Stimulated activated naive CD8-positive, alpha-beta T cell treated with anti-CD3 and anti-CD28 coated beads, Interleukin-15, amount 100 ng/mL, for 72 hours (primary cell): ENCODE results near the gene HOXC11.

Experiments
- ATAC-seq: fragments of 150-1000 bp; cut with Tn5 transposase; 2 replicates; pipeline ENCODE4 v1.10.0; 2021; ENCODE audit warnings: mild to moderate bottlenecking, moderate library complexity
- DNase-seq, 2 donors: peaks; one replicate each; pipeline ENCODE4 v3.0.0; 2021 to 2022
- H3K27ac Mint-ChIP-seq, 2 donors: one replicate each; pipeline ENCODE4 v1.8.0; 2022; ENCODE audit warnings: mild to moderate bottlenecking in 2 of 2, mixed read lengths in 2 of 2, moderate library complexity in 2 of 2
- H3K27me3 Mint-ChIP-seq: one replicate; pipeline ENCODE4 v1.8.0; 2022; ENCODE audit warnings: mixed read lengths
- H3K4me1 Mint-ChIP-seq: one replicate; pipeline ENCODE4 v1.8.0; 2022; ENCODE audit warnings: mild to moderate bottlenecking, mixed read lengths
- H3K4me3 Mint-ChIP-seq, 2 donors: one replicate each; pipeline ENCODE4 v1.8.0; 2022; ENCODE audit warnings: mild to moderate bottlenecking in 2 of 2, mixed read lengths in 2 of 2, moderate library complexity in 1 of 2
- H3K9me3 Mint-ChIP-seq, 2 donors: one replicate each; pipeline ENCODE4 v1.8.0; 2022; ENCODE audit warnings: mixed read lengths in 2 of 2

HOXC11 gene

GRCh38 chr12:53981634-53982565 lies 9.0 kb downstream of the HOXC11 start:
- Mint-ChIP-seq H3K4me3 (no peak overlapping the region), H3K27me3 (peaks cover 100% of the 10 kb centered on the region), H3K4me1 (peaks cover 43% of the 10 kb centered on the region), H3K27ac (no peak overlapping the region), H3K9me3 (no peaks in the 10 kb centered on the region)
- ATAC-seq, result no peak
- no peak for DNase-seq

- H3K9me3 Mint-ChIP-seq, result no peaks in the 10 kb centered on the region
- H3K4me1 Mint-ChIP-seq, result peaks cover 46% of the 10 kb centered on the region
- H3K27me3 Mint-ChIP-seq, result peaks cover 100% of the 10 kb centered on the region
- peak overlapping the region in 1 of 2 donors; percentile 29 for H3K27ac Mint-ChIP-seq
- no peak overlapping the region for H3K4me3 Mint-ChIP-seq
- ATAC-seq (no peak), DNase-seq (no peak)
These were observed 10.0 kb downstream of the HOXC11 start for GRCh38 chr12:53982648-53983567.

- H3K4me1 Mint-ChIP-seq, result peaks cover 52% of the 10 kb centered on the region
- H3K27ac Mint-ChIP-seq, result peak overlapping the region in 1 of 2 donors; percentile 29
- H3K27me3 Mint-ChIP-seq, result peaks cover 100% of the 10 kb centered on the region
- no peak overlapping the region for H3K4me3 Mint-ChIP-seq
- ATAC-seq, result no peak
- no peaks in the 10 kb centered on the region for H3K9me3 Mint-ChIP-seq
- DNase-seq, result no peak
These were observed 10.6 kb downstream of the HOXC11 start for GRCh38 chr12:53983568-53983949.

GRCh38 chr12:53983950-53984572 lies 11.1 kb downstream of the HOXC11 start:
- no peak for ATAC-seq
- Mint-ChIP-seq H3K4me1 (peaks cover 57% of the 10 kb centered on the region), H3K27me3 (peaks cover 100% of the 10 kb centered on the region), H3K27ac (peak overlapping the region in 1 of 2 donors; percentile 29), H3K4me3 (no peak overlapping the region), H3K9me3 (no peaks in the 10 kb centered on the region)
- no peak for DNase-seq

GRCh38 chr12:53984901-53985691 lies 12.2 kb downstream of the HOXC11 start, which contains the start of gene HOXC10:
TSS of gene HOXC10 (plus strand) at chr12:53985146. CDS start at chr12:53985260, 114 bp downstream.
- no peaks in the 10 kb centered on the region for H3K9me3 Mint-ChIP-seq

GRCh38 chr12:53985692-53985993 lies 12.7 kb downstream of the HOXC11 start:
- Mint-ChIP-seq H3K27me3 (peaks cover 100% of the 10 kb centered on the region), H3K9me3 (no peaks in the 10 kb centered on the region), H3K4me1 (peaks cover 66% of the 10 kb centered on the region), H3K4me3 (peak overlapping the region; percentile 67 to 79), H3K27ac (no peak overlapping the region)
- DNase-seq, result no peak
- ATAC-seq, result no peak

More at GRCh38 chr12:53984901-53985691, 12.2 kb downstream of the HOXC11 start, which contains the start of gene HOXC10:
- H3K27ac Mint-ChIP-seq, result no peak within 1 kb of the TSS
- H3K4me3 Mint-ChIP-seq, result peak within 1 kb of the TSS; percentile 67 to 79
- peaks cover 66% of the 10 kb centered on the region for H3K4me1 Mint-ChIP-seq
- DNase-seq (peak; percentile 86 to 89), ATAC-seq (peak; percentile 75)
- peaks cover 100% of the 10 kb centered on the region for H3K27me3 Mint-ChIP-seq

GRCh38 chr12:53985994-53986685 lies 13.2 kb downstream of the HOXC11 start:
- Mint-ChIP-seq H3K27ac (peak overlapping the region in 1 of 2 donors; percentile 68), H3K4me3 (peak overlapping the region; percentile 67 to 79), H3K27me3 (peaks cover 100% of the 10 kb centered on the region), H3K4me1 (peaks cover 67% of the 10 kb centered on the region), H3K9me3 (no peaks in the 10 kb centered on the region)
- DNase-seq (peak in 1 of 2 donors; percentile 28), ATAC-seq (peak; percentile 52)

- H3K4me3 Mint-ChIP-seq, result no peak overlapping the region
- H3K27ac Mint-ChIP-seq, result no peak overlapping the region
- ATAC-seq, result no peak
- no peak for DNase-seq
- H3K27me3 Mint-ChIP-seq, result peaks cover 100% of the 10 kb centered on the region
- H3K4me1 Mint-ChIP-seq, result peaks cover 71% of the 10 kb centered on the region
- H3K9me3 Mint-ChIP-seq, result no peaks in the 10 kb centered on the region
These were observed 14.0 kb downstream of the HOXC11 start for GRCh38 chr12:53986686-53987483.

GRCh38 chr12:53987787-53988230 lies 14.9 kb downstream of the HOXC11 start:
- DNase-seq, result no peak
- no peak overlapping the region for H3K4me3 Mint-ChIP-seq
- no peaks in the 10 kb centered on the region for H3K9me3 Mint-ChIP-seq
- peaks cover 79% of the 10 kb centered on the region for H3K4me1 Mint-ChIP-seq
- peaks cover 100% of the 10 kb centered on the region for H3K27me3 Mint-ChIP-seq
- H3K27ac Mint-ChIP-seq, result no peak overlapping the region
- ATAC-seq, result no peak

- peaks cover 100% of the 10 kb centered on the region for H3K27me3 Mint-ChIP-seq
- H3K4me1 Mint-ChIP-seq, result peaks cover 79% of the 10 kb centered on the region
- no peaks in the 10 kb centered on the region for H3K9me3 Mint-ChIP-seq
- DNase-seq (no peak), ATAC-seq (no peak)
- H3K4me3 Mint-ChIP-seq, result peak overlapping the region in 1 of 2 donors; percentile 24
- no peak overlapping the region for H3K27ac Mint-ChIP-seq
These were observed 15.8 kb downstream of the HOXC11 start for GRCh38 chr12:53988541-53989226.

GRCh38 chr12:53989227-53990113 lies 16.5 kb downstream of the HOXC11 start:
- H3K9me3 Mint-ChIP-seq, result no peaks in the 10 kb centered on the region
- peaks cover 100% of the 10 kb centered on the region for H3K27me3 Mint-ChIP-seq
- ATAC-seq (peak; percentile 41), DNase-seq (peak in 1 of 2 donors; percentile 35)
- peaks cover 83% of the 10 kb centered on the region for H3K4me1 Mint-ChIP-seq
- peak overlapping the region; percentile 24 to 46 for H3K4me3 Mint-ChIP-seq
- no peak overlapping the region for H3K27ac Mint-ChIP-seq
